ENCODE measurements around the gene CENPM.
"Not testable (repeated sequence)": the region's sequence is repeated elsewhere in the genome, so short reads cannot be mapped to it uniquely, and the experiment has no call there.

Gene CENPM

DNA sequence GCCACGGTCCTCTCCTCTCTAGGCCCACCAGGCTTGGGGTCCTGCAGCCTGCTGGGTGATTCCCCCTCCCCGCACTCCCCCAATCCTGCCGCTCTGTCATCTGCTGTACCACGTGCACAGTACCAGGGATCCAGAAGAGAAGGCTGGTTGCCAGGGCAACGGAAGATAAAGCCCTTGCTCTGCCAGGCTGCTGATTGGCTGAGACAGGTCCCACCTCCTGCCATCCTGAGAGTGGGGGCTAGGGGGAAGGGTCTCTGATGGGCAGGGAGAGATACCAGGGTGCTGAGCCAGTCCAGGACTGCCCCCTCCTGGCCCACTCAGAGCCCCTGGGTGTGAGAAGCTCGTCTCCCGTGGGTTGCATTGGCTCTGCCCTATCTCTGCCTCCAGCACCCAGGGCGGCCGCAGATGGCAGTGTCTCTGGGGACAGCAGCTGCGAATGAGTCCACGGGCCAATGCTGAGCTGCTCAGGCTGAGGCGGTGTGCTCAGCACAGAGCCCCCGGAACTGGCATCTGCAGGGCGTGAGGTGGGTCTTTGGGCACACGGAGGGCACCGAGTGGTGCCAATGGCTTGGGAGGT is 5.0 kb upstream of the CENPM start, which contains the start of gene SMIM45:
TSS of gene SMIM45 (plus strand) at position 253 of the 577 bp plus-strand sequence.
- DNase-seq (ENCODE audit: low read depth), result no peak
- TF ChIP-seq, protein P1, sequence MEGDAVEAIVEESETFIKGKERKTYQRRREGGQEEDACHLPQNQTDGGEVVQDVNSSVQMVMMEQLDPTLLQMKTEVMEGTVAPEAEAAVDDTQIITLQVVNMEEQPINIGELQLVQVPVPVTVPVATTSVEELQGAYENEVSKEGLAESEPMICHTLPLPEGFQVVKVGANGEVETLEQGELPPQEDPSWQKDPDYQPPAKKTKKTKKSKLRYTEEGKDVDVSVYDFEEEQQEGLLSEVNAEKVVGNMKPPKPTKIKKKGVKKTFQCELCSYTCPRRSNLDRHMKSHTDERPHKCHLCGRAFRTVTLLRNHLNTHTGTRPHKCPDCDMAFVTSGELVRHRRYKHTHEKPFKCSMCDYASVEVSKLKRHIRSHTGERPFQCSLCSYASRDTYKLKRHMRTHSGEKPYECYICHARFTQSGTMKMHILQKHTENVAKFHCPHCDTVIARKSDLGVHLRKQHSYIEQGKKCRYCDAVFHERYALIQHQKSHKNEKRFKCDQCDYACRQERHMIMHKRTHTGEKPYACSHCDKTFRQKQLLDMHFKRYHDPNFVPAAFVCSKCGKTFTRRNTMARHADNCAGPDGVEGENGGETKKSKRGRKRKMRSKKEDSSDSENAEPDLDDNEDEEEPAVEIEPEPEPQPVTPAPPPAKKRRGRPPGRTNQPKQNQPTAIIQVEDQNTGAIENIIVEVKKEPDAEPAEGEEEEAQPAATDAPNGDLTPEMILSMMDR (IDR thresholded peaks at IDR 0.05; ENCODE audit: insufficient read depth, low read depth, low read length, missing control alignments), result no peak
- H3K4me3 ChIP-seq (ENCODE audit: low read depth, low read length), result no peak within 1 kb of the TSS

DNA sequence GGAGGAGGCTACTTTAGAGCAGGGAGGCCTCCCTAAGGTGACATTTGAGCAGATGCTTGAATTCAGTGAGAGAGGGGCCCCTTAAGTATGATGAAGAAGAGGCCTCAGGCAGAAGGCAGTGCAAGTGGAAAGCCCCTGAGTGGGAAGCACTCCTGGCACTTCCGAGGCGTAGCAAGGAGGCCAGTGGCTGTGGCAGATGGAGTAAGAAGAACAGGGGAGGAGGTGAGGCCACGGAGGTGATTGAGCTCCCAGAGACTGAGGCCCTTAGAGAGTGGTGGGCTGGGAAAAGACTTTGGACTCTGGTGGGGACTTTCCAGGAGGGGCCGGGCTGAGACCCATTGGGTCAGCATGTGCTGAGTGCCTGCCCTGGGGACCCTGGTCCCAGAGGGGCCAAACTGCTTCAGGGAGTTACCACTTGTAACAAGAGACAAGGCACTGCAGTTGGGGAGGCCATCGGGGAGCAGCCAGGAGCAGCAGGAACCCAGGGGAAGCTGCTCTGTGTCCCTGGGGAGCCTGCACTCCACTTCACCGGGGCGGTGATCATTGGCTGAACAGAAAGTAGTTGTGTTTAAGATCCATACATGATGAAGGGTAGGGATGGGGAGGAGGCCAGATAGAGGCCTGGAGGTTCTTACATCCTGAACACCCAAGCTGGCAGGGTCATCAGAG is 2.5 kb upstream of the CENPM start:
- H3K4me3 ChIP-seq (ENCODE audit: low read depth, low read length), result peak overlapping the region; percentile 27
- peak; percentile 75 for DNase-seq (ENCODE audit: low read depth)
- TF ChIP-seq, protein P1 (IDR thresholded peaks at IDR 0.05; ENCODE audit: insufficient read depth, low read depth, low read length, missing control alignments), result no peak

DNA sequence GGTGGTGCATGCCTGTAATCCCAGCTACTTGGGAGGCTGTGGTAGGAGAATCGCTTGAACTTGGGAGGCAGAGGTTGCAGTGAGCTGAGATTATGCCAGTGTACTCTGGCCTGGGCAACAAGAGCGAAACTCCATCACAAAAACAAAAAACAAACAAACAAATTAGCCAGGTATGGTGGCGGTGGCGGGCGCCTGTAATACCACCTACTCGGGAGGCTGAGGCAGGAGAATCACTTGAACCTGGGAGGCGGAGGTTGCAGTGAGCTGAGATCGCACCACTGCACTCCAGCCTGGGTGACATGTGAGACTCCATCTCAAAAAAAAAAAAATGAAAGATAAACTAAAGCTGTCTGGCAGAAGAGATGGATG is 2.0 kb upstream of the CENPM start:
- H3K4me3 ChIP-seq (ENCODE audit: low read depth, low read length), result peak overlapping the region; percentile 27
- DNase-seq (ENCODE audit: low read depth), result not testable (repeated sequence)

DNA sequence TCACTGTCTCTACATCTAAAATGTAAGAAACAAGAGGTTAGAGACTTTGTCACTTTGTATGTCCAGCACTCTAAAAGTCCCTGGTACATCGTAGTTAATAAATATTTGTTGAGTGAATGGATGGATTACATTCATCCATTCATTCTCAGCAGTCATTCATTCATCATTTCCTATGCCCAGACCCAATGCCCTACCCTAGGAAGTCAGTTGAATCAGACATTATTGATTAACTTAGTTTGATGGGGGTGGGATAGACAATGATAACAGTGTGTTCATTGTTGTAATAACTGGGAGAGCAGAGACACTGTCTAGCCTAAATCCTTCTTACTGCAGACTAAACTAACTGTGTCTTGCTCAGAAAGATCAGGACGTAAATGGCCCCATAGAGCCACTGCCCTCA is 1.2 kb upstream of the CENPM start:
- DNase-seq (ENCODE audit: low read depth), result no peak
- peak overlapping the region; percentile 80 for H3K4me3 ChIP-seq (ENCODE audit: low read depth, low read length)
- TF ChIP-seq, protein P1 (IDR thresholded peaks at IDR 0.05; ENCODE audit: insufficient read depth, low read depth, low read length, missing control alignments), result no peak

DNA sequence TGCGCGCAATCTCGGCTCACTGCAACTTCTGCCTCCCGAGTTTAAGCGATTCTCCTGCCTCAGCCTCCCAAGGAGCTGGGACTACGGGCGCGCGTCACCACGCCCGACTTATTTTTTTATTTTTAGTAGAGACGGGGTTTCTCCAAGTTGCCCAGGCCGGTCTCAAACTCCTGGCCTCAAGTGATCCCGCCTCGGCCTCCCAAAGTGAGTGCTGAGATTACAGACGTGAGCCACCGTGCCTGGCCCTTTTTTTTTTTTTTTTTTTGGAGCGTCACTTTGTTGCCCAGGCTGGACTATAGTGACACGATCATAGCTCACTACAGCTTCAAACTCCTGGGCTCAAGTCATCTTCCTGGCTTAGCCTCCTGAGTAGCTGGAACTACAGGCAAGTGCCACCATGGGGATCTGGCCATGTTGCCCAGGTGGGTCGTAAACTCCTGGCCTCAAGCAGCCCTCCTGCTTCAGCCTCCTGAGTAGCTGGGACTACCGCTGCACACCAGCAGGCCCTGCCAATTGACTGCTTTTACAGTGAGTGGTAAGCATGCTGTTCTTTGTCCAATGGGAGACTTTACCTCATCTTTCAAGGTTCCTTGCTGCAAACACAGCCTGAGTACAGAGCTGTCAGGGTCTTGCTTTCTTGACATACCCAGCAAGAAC is 600 bp upstream of the CENPM start:
- peak overlapping the region; percentile 80 for H3K4me3 ChIP-seq (ENCODE audit: low read depth, low read length)
- peak; percentile 45 for DNase-seq (ENCODE audit: low read depth)
- TF ChIP-seq, protein P1 (IDR thresholded peaks at IDR 0.05; ENCODE audit: insufficient read depth, low read depth, low read length, missing control alignments), result no peak

GRCh38 chr22:41943661-41944209 is 3.2 kb downstream of the CENPM start:
- no peak overlapping the region for H3K4me3 ChIP-seq (ENCODE audit: low read depth, low read length)
- TF ChIP-seq, protein P1 (IDR thresholded peaks at IDR 0.05; ENCODE audit: insufficient read depth, low read depth, low read length, missing control alignments), result no peak
- peak; percentile 17 for DNase-seq (ENCODE audit: low read depth)
